GM12865 (cell line): ENCODE measurements around the gene TSEN2.

Experiments used
- DNase-seq: peaks from one replicate; pipeline ENCODE4 v3.0.0; 2010; ENCODE audit warnings: low read depth
- H3K4me3 ChIP-seq: 2 replicates; pipeline ENCODE4 v1.5.1; 2011; ENCODE audit warnings: mild to moderate bottlenecking, low read depth, low read length, control low read depth
- CTCF ChIP-seq: IDR thresholded peaks from 2 replicates; pipeline ENCODE4 v1.5.1; 2011; ENCODE audit warnings: low read length, control low read depth, low read depth, inconsistent platforms; ENCODE audit not compliant: insufficient read depth; ENCODE audit errors: missing control alignments

TSEN2 gene

DNA sequence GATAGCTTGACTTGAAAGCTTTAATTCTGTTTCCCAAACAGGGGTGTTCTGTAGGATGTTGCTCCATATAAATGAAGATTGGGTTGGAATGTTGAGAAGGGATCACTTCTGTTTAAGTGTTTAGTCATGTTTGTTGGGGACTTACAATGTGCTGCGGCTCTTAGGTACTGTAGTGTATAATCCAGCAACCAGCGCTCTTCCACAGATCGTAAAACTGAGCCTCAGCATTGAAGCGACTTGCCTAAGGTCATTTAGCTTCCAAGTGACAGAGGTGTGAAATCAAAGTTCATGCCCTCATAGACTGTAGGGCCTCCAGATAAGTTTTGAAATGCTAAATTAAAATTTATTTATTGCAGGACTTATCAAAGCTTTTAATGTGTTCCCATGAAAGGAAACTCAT, 74.4 kb downstream of the TSEN2 start:
- no peak for DNase-seq
- no peak for TF ChIP-seq CTCF
- peak overlapping the region; percentile 86 for H3K4me3 ChIP-seq

DNA sequence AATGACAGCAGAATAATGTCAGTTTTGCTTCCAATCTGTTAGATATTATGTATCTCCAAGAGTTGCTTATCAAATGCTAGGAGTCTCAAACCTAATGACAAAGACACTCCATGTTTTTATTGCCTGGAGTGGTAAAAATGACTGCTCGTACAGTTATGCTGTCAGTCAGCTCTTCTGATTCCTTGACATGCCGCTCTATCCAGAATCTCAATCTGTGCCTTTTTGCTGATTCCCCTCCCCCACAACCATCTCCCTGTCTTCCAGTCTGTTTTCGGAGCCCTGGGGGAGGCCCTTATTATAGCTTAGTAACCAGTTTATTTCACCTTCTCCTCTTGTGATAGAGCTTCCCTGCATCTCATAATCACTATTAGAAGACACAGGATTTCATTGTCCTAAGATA, 75.2 kb downstream of the TSEN2 start:
- no peak for DNase-seq
- TF ChIP-seq CTCF, result no peak
- H3K4me3 ChIP-seq, result no peak overlapping the region

- peak overlapping the region; percentile 38 for H3K4me3 ChIP-seq
- peak; percentile 83 for DNase-seq
- no peak for TF ChIP-seq CTCF
These were observed 76.4 kb downstream of the TSEN2 start for GRCh38 chr3:12560505-12561190.

- no peak overlapping the region; the same call in 1 of the 2 replicates for H3K4me3 ChIP-seq
- no peak for TF ChIP-seq CTCF
- no peak for DNase-seq
These were observed 77.1 kb downstream of the TSEN2 start for GRCh38 chr3:12561397-12561796.

- H3K4me3 ChIP-seq, result no peak overlapping the region
- DNase-seq, result no peak
- TF ChIP-seq CTCF, result no peak
These were observed 78.2 kb downstream of the TSEN2 start for GRCh38 chr3:12562451-12562850.

DNA sequence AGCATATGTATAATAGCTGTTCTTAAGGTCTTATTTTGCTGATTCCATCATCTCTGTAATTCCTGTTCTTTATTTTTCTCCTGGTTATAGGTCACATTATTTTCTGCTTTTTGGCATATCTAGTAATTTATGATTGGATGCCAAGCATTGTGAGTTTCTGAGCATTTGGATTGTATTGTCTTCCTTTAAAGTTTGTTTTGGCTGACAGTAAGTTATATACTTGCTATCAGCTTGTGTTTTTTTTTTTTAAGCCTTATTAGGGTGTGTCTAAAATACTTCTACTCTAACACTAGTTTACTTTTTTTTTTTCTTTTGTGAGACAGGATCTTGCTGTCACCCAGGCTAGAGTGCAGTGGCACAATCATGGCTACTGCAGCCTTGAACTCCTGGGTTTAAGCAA, 82.7 kb downstream of the TSEN2 start:
- no peak overlapping the region for H3K4me3 ChIP-seq
- no peak for DNase-seq
- TF ChIP-seq CTCF, result no peak

DNA sequence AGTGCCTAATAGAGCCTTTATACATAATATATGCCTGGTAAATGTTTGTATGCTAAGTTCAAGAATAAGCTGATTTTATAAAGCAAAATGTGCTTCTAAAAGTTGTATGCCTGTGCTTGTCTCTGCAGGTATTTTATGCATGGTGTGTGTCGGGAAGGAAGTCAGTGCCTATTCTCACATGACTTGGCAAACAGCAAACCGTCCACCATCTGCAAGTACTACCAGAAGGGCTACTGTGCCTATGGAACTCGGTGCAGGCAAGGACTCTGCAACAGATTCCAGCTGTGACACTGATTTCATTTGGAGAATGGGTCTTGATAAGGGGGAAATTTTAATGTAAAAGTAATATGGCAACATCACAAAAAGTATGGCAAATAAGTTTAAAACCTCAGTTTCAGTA, 84.5 kb downstream of the TSEN2 start:
- TF ChIP-seq CTCF, result no peak
- no peak overlapping the region for H3K4me3 ChIP-seq
- no peak for DNase-seq
